NT2/D1 (cell line): ENCODE measurements around the gene CDC42EP4.

ENCODE experiments used
- SUZ12 ChIP-seq: IDR thresholded peaks from 2 replicates; pipeline ENCODE4 v1.6.1; 2011; ENCODE audit not compliant: insufficient read length, insufficient read depth; ENCODE audit errors: extremely low read depth
- YY1 ChIP-seq: IDR thresholded peaks from 2 replicates; pipeline ENCODE4 v1.6.1; 2011; ENCODE audit not compliant: insufficient read length, insufficient read depth
- ZNF274 ChIP-seq: IDR thresholded peaks from 2 replicates; pipeline ENCODE4 v1.6.1; 2011; ENCODE audit warnings: mild to moderate bottlenecking, low read depth, low read length

GRCh38 chr17:73320601-73321264, 8.9 kb upstream of the CDC42EP4 start:
- TF ChIP-seq SUZ12 (no peak), YY1 (no peak), ZNF274 (no peak)
